HG02870 (cell line): ENCODE data around the gene GGTLC1.

Experiments used
- ATAC-seq: cut with Tn5 transposase; IDR thresholded peaks from one replicate; pipeline ENCODE4 v1.9.1; 2021; ENCODE audit warnings: mild to moderate bottlenecking, moderate library complexity; ENCODE audit not compliant: unreplicated experiment

Gene GGTLC1

DNA sequence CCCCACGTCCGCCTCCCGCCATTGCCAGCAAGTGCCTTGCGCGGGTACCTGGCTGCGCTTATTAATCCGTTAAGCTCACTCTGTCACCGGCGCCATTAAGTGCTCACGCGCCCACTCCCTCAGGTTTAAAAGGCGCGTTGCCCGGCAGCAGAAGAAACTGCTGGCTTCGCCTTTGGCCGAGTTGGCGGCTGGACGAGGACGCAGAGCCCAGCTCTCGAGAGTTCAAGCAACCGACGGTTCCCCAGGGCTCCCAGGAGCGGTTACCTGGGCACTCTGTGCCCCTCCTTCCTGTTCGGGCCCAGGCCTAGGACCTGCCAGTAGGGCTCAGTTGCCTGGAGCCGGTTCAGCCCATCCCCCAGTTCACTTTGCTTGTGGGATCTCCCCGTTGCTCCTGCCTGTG, at the start of gene GGTLC1:
Gene GGTLC1, minus strand, starts transcription at position 219 of the 400 bp plus-strand sequence. CDS start 2,168 bp downstream, outside the sequence.
- ATAC-seq = no peak

- ATAC-seq = no peak
Measured at GRCh38 chr20:24034820-24035219, 46.2 kb upstream of the GGTLC1 start.

GRCh38 chr20:24033565-24033964, 45.0 kb upstream of the GGTLC1 start:
- no peak for ATAC-seq

DNA sequence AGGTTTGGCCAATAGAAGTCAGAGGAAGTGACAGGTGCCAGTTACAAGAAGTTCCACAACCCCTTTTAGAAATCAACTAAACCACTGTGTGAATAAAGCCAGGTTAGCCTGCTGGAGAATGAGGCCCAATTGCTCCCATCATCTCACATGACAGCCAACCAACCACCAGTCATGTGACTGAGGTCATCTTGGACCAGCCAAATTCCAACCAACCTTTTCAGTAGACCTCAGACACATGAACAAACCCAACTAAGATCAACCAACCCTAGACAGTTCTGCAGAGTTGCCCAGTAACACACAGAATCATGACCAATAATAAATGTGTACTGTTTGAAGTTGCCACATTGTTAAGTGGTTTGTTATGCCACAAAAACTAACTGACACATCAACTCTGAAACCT, 44.6 kb upstream of the GGTLC1 start:
- ATAC-seq = no peak

- no peak for ATAC-seq
Measured at GRCh38 chr20:24032400-24032898, 43.9 kb upstream of the GGTLC1 start.

DNA sequence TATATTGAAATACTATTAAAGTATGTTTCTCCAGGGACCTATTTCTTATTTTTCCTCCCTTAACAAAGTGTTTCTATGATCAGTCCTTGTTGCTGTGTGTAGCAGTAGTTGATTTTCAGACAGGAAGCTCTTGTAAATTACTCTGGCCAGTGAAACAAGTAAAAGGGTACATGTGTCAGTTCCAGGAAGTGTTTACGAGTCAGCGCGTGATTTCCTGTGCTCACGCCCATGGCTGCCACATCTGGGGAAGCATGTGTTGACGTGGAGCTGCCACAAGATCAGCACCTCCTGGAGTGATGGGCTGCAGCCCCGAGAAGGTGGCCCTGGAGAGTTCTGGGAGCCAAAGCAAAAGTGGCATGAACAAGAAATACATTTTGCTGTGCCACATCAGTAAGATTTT, 38.6 kb upstream of the GGTLC1 start:
- ATAC-seq = no peak

GRCh38 chr20:24022621-24023180, 34.1 kb upstream of the GGTLC1 start:
- no peak for ATAC-seq

DNA sequence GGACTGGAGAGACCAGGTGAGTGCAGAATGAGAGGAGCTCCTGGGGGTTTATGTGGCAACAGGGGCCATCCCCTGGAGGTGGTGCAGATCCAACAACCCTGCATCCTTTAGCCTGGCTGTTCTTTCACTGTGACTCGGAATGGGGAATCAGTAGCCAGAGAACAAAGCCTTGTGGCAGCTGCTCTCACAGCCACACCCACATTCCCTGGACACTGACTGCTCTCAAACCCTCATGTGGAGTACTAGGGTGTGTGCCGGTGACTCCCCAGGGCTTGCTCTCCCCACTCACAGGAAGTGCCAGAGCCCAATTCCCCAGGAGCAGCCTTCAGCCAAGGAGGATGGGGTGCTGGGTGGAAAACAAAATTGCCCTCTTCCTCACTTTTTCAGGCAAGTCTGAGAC, 30.2 kb upstream of the GGTLC1 start:
- ATAC-seq = no peak

GRCh38 chr20:24017458-24017755, 28.8 kb upstream of the GGTLC1 start:
- no peak for ATAC-seq

GRCh38 chr20:24016607-24017457, 28.3 kb upstream of the GGTLC1 start:
- no peak for ATAC-seq

- no peak for ATAC-seq
Measured at GRCh38 chr20:24013953-24014352, 25.4 kb upstream of the GGTLC1 start.

DNA sequence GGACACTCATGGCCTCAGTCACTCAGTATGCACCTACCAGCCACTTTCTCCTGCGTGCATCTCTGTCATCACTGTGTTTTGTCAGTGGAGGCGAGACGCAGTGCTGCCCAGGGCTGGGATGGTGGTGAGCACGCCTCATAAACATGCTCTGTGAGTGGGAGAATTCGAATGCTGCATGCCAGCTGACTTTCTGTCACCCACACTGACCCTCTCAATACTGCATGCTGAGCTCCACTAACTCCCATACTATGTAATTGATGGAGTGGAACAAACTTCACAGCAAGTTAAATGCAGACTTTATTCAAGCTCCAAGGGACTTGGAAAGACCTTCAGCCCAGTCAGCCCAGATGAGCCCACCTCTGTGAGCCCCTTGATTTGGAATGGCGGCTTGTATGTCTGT, 22.7 kb upstream of the GGTLC1 start:
- ATAC-seq = no peak

DNA sequence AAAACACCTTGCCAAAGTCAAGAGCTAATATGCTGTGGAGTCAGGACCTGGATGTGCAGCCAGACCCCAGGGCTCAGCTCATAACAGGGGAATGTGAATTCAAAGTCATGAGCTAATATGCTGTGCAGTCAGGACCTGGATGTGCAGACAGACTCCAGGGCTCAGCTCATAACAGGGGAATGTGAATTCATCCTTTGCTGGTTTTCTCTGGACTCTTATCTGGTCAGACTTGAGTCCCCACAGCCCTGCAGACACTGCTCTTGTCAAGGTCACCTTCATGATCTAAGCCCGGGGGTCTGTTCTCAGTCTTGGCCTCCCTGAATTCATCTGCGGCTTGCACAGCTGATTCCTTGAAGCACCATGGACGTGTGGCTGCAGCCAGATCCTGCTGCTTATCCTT, 19.2 kb upstream of the GGTLC1 start:
- no peak for ATAC-seq

DNA sequence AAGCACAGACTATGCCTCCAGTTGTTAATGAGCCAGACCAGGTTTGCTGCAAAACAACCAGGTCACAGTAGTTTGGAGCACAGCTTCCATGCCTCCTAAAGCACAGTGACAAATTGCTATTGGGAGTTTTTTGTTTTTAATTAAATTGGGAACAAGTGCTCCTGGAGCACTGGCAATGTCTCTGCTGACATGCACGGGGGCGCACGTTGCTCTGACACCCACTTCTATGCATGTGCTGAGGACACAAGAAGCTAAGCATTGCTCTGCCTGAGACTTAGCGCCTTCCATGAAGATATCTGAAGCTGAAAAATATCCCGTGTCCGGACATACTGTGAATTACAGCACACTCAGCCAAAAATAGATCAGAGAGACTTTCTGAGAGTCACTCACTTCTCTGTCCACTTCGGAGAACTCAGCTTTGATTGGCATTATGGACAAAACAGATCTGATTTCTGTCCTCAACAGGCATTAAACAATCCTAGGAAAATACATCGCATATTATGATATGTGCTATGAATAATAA, 18.6 kb upstream of the GGTLC1 start:
- ATAC-seq = no peak

GRCh38 chr20:24006626-24007025, 18.0 kb upstream of the GGTLC1 start:
- ATAC-seq = no peak

DNA sequence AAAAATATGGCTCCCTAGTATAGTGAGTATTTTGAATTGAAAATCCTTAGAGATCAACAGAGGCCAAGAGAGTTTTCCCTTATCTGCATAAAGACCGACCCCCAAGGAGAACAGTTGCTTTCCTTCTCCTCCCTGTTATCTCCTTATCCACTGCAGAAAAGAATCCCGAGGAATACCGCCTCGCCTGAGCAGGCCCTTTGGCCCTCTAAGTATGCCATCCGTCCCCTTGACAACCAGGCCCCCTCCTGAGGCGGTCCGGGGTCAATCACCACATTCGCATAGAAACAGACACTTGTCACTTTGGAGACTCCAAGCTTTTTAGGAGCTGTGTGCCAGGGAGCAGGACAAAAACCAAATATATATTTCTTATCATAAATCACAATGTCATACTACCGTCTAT, 15.9 kb upstream of the GGTLC1 start:
- no peak for ATAC-seq

DNA sequence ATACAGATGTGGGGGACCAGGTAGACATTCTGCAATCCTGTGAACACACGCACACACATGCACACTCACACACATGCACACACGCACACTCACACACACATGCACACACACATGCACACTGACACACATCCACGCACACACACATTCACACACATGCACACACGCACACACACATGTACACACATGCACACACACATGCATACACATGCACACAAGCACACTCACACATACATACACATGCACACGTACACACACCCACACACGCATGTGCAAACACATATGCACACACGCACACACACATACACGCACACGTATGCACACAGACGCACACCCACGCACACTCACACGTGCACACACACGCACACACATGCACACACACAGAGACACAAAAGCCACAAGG, 14.3 kb upstream of the GGTLC1 start:
- ATAC-seq = no peak

DNA sequence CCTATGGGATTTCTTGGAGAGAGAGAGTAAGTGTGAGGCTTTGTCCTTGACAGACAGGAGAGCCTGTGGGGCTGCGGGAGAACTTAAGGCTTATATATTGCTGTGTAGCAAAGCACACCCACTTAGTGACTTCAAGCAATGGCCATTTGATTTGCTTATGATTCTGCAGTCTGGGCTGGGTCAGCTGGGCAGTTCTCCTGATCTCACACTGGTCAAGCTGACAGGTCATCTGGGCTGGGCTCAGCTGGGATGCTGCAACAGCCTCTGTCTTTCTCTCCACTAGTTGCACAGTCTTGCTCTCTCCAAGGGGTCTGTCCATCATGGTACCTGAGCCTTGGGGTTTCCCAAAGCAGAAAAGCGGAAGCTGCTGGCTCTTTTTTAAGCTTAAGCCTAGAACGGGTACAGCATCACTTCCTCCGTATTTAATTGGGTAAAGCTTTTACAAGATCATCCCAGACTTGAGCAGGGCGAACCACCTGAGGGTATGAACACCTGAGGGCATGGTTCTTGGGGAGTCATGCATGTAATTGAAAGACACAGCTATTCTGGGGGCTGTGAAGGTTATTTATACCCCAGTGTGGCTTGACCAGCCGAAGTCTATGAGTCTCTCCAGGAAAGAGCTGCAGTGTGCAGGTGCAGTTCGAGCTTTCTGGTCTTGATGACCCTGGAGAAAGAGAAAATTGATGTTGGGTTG, 13.3 kb upstream of the GGTLC1 start:
- no peak for ATAC-seq

- ATAC-seq = no peak
Measured at GRCh38 chr20:23998844-23999243, 10.3 kb upstream of the GGTLC1 start.

GRCh38 chr20:23998392-23998791, 9.8 kb upstream of the GGTLC1 start:
- ATAC-seq = no peak

DNA sequence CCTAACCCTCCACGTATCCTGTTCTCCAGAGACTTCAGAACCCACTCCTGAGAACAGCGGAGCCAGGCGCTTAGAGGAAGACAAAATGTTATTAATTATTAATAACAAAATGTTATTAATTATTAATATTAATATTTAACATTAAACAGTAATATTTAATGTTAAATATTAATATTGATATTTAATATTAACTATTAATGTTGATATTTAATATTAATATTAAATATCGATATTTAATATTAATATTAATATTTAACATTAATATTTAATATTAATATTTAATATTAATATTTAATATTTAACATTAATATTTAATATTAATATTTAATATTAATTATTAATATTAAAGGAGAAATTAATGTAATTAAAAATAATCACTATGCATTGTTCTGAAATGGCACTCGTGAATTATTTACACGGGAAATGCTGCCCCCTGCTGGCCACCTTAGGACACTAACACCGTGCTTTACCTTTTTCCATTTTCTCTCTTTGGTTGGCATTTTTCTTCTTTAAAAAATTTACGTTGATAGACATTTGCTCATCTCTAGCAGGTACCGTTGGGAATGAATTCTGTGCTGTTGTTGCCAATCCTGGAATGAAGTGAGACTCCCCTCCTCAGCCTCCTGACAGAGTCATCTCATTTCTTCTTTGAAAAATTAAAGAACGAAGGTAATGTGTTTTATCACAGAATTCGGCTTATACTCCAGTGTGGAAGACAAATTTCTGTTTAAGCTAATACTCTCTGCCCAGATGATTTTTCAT, 7.5 kb upstream of the GGTLC1 start:
- ATAC-seq = no peak
